HepG2 (cell line): ENCODE measurements around the gene CD163. TPM values are rescaled to one million over a fixed set of nuclear protein-coding genes. Genes with fewer than 3 reads are reported as not detected.

ENCODE experiments used
- ATAC-seq: fragments of 200-7000 bp; cut with Tn5 transposase; 3 replicates; pipeline ENCODE4 v1.9.1; 2020; ENCODE audit warnings: mild to moderate bottlenecking, moderate library complexity
- BruUV-seq: library from RNA; stranded (reverse); fragments of 400-500 nt; replicated peaks from 2 replicates; lab custom pipeline; 2021; lab: Mats Ljungman, UMichigan
- CTCF ChIA-PET: fragments of 300-600 bp; formaldehyde crosslinking; extraction: SDS; loops from one replicate; lab custom pipeline; 2021; ENCODE audit warnings: low total read pairs, inconsistent platforms, low intra/inter-chr PET ratio; lab: Yijun Ruan, JAX
- POLR2A ChIA-PET: fragments of 350-600 bp; sonication (Branson Sonifier 250); formaldehyde crosslinking; loops from one replicate; lab custom pipeline; 2020; ENCODE audit warnings: antibody characterized with exemption, inconsistent platforms; lab: Yijun Ruan, JAX
- DNase-seq: peaks from one replicate; pipeline ENCODE4 v3.0.0-alpha.2; 2015; ENCODE audit warnings: low spot score
- FAIRE-seq: peaks from 3 replicates; lab custom pipeline; 2011; peaks lifted over from hg19 to GRCh38; lab: Jason Lieb, UNC
- H2AFZ ChIP-seq: one replicate; pipeline ENCODE4 v1.6.1; 2011; ENCODE audit warnings: low read length, inconsistent platforms
- H3K27ac ChIP-seq: fragments of 300-600 bp; 3 replicates; pipeline ENCODE4 v1.8.0; 2011; ENCODE audit warnings: mixed run types, mild to moderate bottlenecking, mixed read lengths, low read length, inconsistent platforms; ENCODE audit not compliant: insufficient read depth; ENCODE audit errors: extremely low read length
- H3K27me3 ChIP-seq, 2 experiments: fragments of 200-600 bp in 1 of 2; 2 replicates in 1 of 2; 3 replicates in 1 of 2; pipeline versions ENCODE4 v1.6.0 to v1.8.0; 2011; ENCODE audit warnings: low read length in 2 of 2, mild to moderate bottlenecking in 2 of 2, moderate library complexity in 2 of 2, inconsistent platforms in 1 of 2; ENCODE audit not compliant: insufficient read depth in 2 of 2, control insufficient read depth in 1 of 2
- H3K36me3 ChIP-seq, 2 experiments: fragments of 200-600 bp in 1 of 2; replicated peaks in 1 of 2; 2 replicates in 1 of 2; 3 replicates in 1 of 2; pipeline versions ENCODE4 v1.5.1 to v1.8.0; 2011; ENCODE audit warnings: low read length in 2 of 2, inconsistent platforms in 1 of 2; ENCODE audit not compliant: insufficient read depth in 2 of 2, control insufficient read depth in 1 of 2
- H3K4me1 ChIP-seq: 2 replicates; pipeline ENCODE4 v1.5.1; 2012; ENCODE audit warnings: low read length, inconsistent platforms; ENCODE audit not compliant: insufficient read depth
- H3K4me2 ChIP-seq: 2 replicates; pipeline ENCODE4 v1.6.0; 2011; ENCODE audit warnings: low read depth, low read length, inconsistent platforms
- H3K4me3 ChIP-seq, 3 experiments: fragments of 200-600 bp in 1 of 3; sonication (generic), shearing (Covaris generic) in 1 of 3; replicated peaks in 1 of 3; 2 replicates each; pipeline ENCODE4 v1.5.1; 2011 to 2016; ENCODE audit warnings: low read length in 3 of 3, inconsistent platforms in 2 of 3, low read depth in 2 of 3, mild to moderate bottlenecking in 2 of 3, control low read depth in 1 of 3, mixed read lengths in 1 of 3; ENCODE audit not compliant: insufficient read depth in 1 of 3
- H3K79me2 ChIP-seq: one replicate; pipeline ENCODE4 v1.6.1; 2011; ENCODE audit warnings: low read length, inconsistent platforms; ENCODE audit not compliant: insufficient read depth
- H3K9ac ChIP-seq: 2 replicates; pipeline ENCODE4 v1.6.0; 2011; ENCODE audit warnings: mild to moderate bottlenecking, low read depth, low read length, inconsistent platforms; ENCODE audit not compliant: insufficient read depth
- H3K9me3 ChIP-seq: 2 replicates; pipeline ENCODE4 v1.5.1; 2012; ENCODE audit warnings: mild to moderate bottlenecking, low read length
- H4K20me1 ChIP-seq: 2 replicates; pipeline ENCODE4 v1.6.0; 2011; ENCODE audit warnings: inconsistent platforms, mild to moderate bottlenecking, low read length, moderate library complexity; ENCODE audit not compliant: insufficient read depth
- JUNB ChIP-seq: sonication (generic); formaldehyde crosslinking; IDR thresholded peaks from 2 replicates; pipeline ENCODE4 v1.8.0; 2022; ENCODE audit warnings: missing genetic modification reagents, mild to moderate bottlenecking, borderline replicate concordance
- PATZ1 ChIP-seq: sonication (generic); formaldehyde crosslinking; IDR thresholded peaks from 2 replicates; pipeline ENCODE4 v1.4.0; 2020; ENCODE audit warnings: missing genetic modification reagents
- SOX6 ChIP-seq, 2 experiments: fragments of 450-650 bp in 1 of 2; sonication (generic) in 1 of 2; formaldehyde crosslinking in 1 of 2; IDR thresholded peaks; 2 replicates each; pipeline versions ENCODE4 v1.4.0 to v1.6.1; 2017 to 2020; ENCODE audit warnings: antibody characterized with exemption in 1 of 2, mild to moderate bottlenecking in 1 of 2, missing genetic modification reagents in 1 of 2
- STAG1 ChIP-seq: sonication (generic); formaldehyde crosslinking; IDR thresholded peaks from 2 replicates; pipeline ENCODE4 v1.4.0; 2020; ENCODE audit warnings: missing genetic modification reagents
- ZNF12 ChIP-seq: sonication (generic); formaldehyde crosslinking; IDR thresholded peaks from 2 replicates; pipeline ENCODE4 v1.5.0; 2020; ENCODE audit warnings: missing genetic modification reagents
- ZNF160 ChIP-seq: sonication (generic); formaldehyde crosslinking; IDR thresholded peaks from 2 replicates; pipeline ENCODE4 v1.8.0; 2022; ENCODE audit warnings: mild to moderate bottlenecking, inconsistent platforms, missing genetic modification reagents
- ZNF574 ChIP-seq: sonication (generic); formaldehyde crosslinking; IDR thresholded peaks from 2 replicates; pipeline ENCODE4 v1.4.0; 2020; ENCODE audit warnings: missing genetic modification reagents
- ZNF841 ChIP-seq: sonication (generic); formaldehyde crosslinking; IDR thresholded peaks from 2 replicates; pipeline ENCODE4 v1.8.1; 2023; ENCODE audit warnings: missing genetic modification reagents, borderline replicate concordance
- ZSCAN5A ChIP-seq: sonication (generic); formaldehyde crosslinking; IDR thresholded peaks from 2 replicates; pipeline ENCODE4 v1.8.0; 2022; ENCODE audit warnings: mild to moderate bottlenecking, missing genetic modification reagents, borderline replicate concordance
- WGBS: methylation state at CpG from one replicate; pipeline ENCODE4 v1.1.6; 2017; ENCODE audit warnings: low lambda C conversion rate; 5-methylcytosine and 5-hydroxymethylcytosine counted together
- in situ Hi-C: cut with HindIII; loops from 2 replicates; pipeline ENCODE4 v1.10.0; 2017; ENCODE audit warnings: low pct_unique_long_range_greater_than_20kb; ENCODE audit not compliant: extremely low pct_ligation_motif_present
- intact Hi-C: fragments of 100-400 bp; cut with micrococcal nuclease; formaldehyde crosslinking; loops from one replicate; pipeline ENCODE4 v1.10.0; 2022; ENCODE audit not compliant: unreplicated experiment
- polyA plus RNA-seq, 8 experiments: library from polyadenylated mRNA; depleted of rRNA in 3 of 8; stranded (reverse) in 7 of 8; unstranded in 1 of 8; fragments of >200 nt; fragmentation: Illumina TruSeq in 4 of 8; extraction: Trizol in 4 of 8; gene quantifications; 2 replicates each; pipeline versions ENCODE4 v1.2.1 to v1.2.3, GENCODE V29; 2011 to 2016; ENCODE audit warnings: low read depth in 4 of 8, missing spikeins in 1 of 8, mixed read lengths in 1 of 8; ENCODE audit not compliant: insufficient read depth in 1 of 8
- total RNA-seq, 5 experiments: library from RNA; depleted of rRNA; stranded (reverse); fragments of >200 nt; fragmentation: Illumina TruSeq; extraction: Trizol; gene quantifications; 2 replicates each; pipeline ENCODE4 v1.2.3, GENCODE V29; 2016; ENCODE audit warnings: low read depth in 1 of 5
- TF ChIP-seq, protein P1 (sequence below): IDR thresholded peaks from 2 replicates; pipeline ENCODE4 v1.6.1; 2016; ENCODE audit warnings: control low read depth
- TF ChIP-seq, protein P2 (sequence below): sonication (generic); formaldehyde crosslinking; IDR thresholded peaks from 2 replicates; pipeline ENCODE4 v1.5.0; 2020; ENCODE audit warnings: missing genetic modification reagents
- TF ChIP-seq, protein P3 (sequence below): sonication (generic); formaldehyde crosslinking; IDR thresholded peaks from 2 replicates; pipeline ENCODE4 v1.8.1; 2023; ENCODE audit warnings: mild to moderate bottlenecking, missing genetic modification reagents

Gene CD163
- total and polyA plus RNA-seq, 2 of the 13 experiments (the other 11 are each of a cell fraction or from before 2014, with no cell fraction given) = not detected

GRCh38 chr12:7486512-7486911, 17.1 kb downstream of the CD163 start:
- H3K9ac ChIP-seq = no peak overlapping the region
- intact Hi-C loops (no loop called here), in situ Hi-C loops (no loop called here)
- no peak overlapping the region for H3K27ac ChIP-seq
- ATAC-seq (no peak), FAIRE-seq (no peak), DNase-seq (no peak)
- ChIA-PET POLR2A (no interaction called here), CTCF (no interaction called here)
- H3K4me3 ChIP-seq = no peak overlapping the region
- H3K36me3 ChIP-seq = no peaks in the 10 kb centered on the region
- peaks cover 11% of the 10 kb centered on the region for H3K4me1 ChIP-seq
- no peak overlapping the region for H2AFZ ChIP-seq
- no peak overlapping the region for H3K4me2 ChIP-seq
- 22% methylated on average over 6 of the region's 6 CpGs for WGBS
- no peaks in the 10 kb centered on the region for H4K20me1 ChIP-seq
- H3K9me3 ChIP-seq = no peaks in the 10 kb centered on the region
- no peaks in the 10 kb centered on the region for H3K79me2 ChIP-seq
- H3K27me3 ChIP-seq = no peaks in the 10 kb centered on the region
- no TSS peak for BruUV-seq
- TF ChIP-seq, protein P1, sequence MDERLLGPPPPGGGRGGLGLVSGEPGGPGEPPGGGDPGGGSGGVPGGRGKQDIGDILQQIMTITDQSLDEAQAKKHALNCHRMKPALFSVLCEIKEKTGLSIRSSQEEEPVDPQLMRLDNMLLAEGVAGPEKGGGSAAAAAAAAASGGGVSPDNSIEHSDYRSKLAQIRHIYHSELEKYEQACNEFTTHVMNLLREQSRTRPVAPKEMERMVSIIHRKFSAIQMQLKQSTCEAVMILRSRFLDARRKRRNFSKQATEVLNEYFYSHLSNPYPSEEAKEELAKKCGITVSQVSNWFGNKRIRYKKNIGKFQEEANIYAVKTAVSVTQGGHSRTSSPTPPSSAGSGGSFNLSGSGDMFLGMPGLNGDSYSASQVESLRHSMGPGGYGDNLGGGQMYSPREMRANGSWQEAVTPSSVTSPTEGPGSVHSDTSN = no peak
- TF ChIP-seq ZSCAN5A (CRISPR knock-in tag) (no peak), ZNF160 (CRISPR knock-in tag) (no peak), JUNB (CRISPR knock-in tag) (no peak), PATZ1 (CRISPR knock-in tag) (no peak), STAG1 (no peak), ZNF12 (CRISPR knock-in tag) (no peak), ZNF574 (no peak), ZNF841 (CRISPR knock-in tag) (no peak), SOX6 (IDR thresholded peaks at IDR 0.05) (no peak), SOX6 (CRISPR knock-in tag; IDR thresholded peaks at IDR 0.05) (no peak)
- TF ChIP-seq, protein P2, sequence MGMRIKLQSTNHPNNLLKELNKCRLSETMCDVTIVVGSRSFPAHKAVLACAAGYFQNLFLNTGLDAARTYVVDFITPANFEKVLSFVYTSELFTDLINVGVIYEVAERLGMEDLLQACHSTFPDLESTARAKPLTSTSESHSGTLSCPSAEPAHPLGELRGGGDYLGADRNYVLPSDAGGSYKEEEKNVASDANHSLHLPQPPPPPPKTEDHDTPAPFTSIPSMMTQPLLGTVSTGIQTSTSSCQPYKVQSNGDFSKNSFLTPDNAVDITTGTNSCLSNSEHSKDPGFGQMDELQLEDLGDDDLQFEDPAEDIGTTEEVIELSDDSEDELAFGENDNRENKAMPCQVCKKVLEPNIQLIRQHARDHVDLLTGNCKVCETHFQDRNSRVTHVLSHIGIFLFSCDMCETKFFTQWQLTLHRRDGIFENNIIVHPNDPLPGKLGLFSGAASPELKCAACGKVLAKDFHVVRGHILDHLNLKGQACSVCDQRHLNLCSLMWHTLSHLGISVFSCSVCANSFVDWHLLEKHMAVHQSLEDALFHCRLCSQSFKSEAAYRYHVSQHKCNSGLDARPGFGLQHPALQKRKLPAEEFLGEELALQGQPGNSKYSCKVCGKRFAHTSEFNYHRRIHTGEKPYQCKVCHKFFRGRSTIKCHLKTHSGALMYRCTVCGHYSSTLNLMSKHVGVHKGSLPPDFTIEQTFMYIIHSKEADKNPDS (CRISPR knock-in tag) = no peak
- TF ChIP-seq, protein P3, sequence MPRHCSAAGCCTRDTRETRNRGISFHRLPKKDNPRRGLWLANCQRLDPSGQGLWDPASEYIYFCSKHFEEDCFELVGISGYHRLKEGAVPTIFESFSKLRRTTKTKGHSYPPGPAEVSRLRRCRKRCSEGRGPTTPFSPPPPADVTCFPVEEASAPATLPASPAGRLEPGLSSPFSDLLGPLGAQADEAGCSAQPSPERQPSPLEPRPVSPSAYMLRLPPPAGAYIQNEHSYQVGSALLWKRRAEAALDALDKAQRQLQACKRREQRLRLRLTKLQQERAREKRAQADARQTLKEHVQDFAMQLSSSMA (CRISPR knock-in tag) = no peak
